Esophagus squamous epithelium (tissue), 4 donors: ENCODE measurements around the gene RAPGEF5.

Experiments
- CTCF ChIP-seq, 6 experiments: fragments of 450-650 bp in 4 of 6; fragments of 200-600 bp in 2 of 6; sonication (generic) in 2 of 6; IDR thresholded peaks; one replicate each; pipeline ENCODE4 v1.5.1; 2016 to 2019; ENCODE audit warnings: antibody characterized with exemption in 6 of 6, mild to moderate bottlenecking in 4 of 6, moderate library complexity in 4 of 6
- POLR2A ChIP-seq, 4 donors: fragments of 450-650 bp; IDR thresholded peaks; one replicate each; pipeline ENCODE4 v1.6.1; 2017; ENCODE audit warnings: antibody characterized with exemption in 4 of 4, mild to moderate bottlenecking in 4 of 4, moderate library complexity in 3 of 4

GRCh38 chr7:22208799-22209198 lies 148.2 kb downstream of the RAPGEF5 start:
- no peak for TF ChIP-seq CTCF (IDR thresholded peaks at IDR 0.05)
- TF ChIP-seq POLR2A (IDR thresholded peaks at IDR 0.05) = no peak
